K562 (cell line): ENCODE data around the gene DNASE1L1. TPM values are rescaled to one million over a fixed set of nuclear protein-coding genes. Genes with fewer than 3 reads are reported as not detected.
A peak's percentile ranks its signal among the peaks of the same experiment; 100 is the strongest.

Experiments used
- ATAC-seq: fragments of 200-7000 bp; cut with Tn5 transposase; 3 replicates; pipeline ENCODE4 v1.9.1; 2020; ENCODE audit warnings: moderate library complexity
- BruUV-seq: library from RNA; stranded (reverse); fragments of 400-500 nt; replicated peaks from 2 replicates; lab custom pipeline; 2021; lab: Mats Ljungman, UMichigan
- CTCF ChIA-PET: fragments of 300-600 bp; formaldehyde crosslinking; extraction: SDS; loops from one replicate; lab custom pipeline; 2021; ENCODE audit warnings: low intra/inter-chr PET ratio; lab: Yijun Ruan, JAX
- POLR2A ChIA-PET: fragments of 300-600, 350-650 bp; sonication (Branson Sonifier 250); formaldehyde crosslinking; extraction: SDS; loops from one replicate; lab custom pipeline; 2021; ENCODE audit warnings: antibody characterized with exemption, inconsistent platforms; lab: Yijun Ruan, JAX
- DNase-seq, 4 experiments: peaks; one replicate each; pipeline versions ENCODE4 v3.0.0 to v3.0.0-alpha.2; 2011 to 2018; ENCODE audit warnings: low spot score in 3 of 4, mixed read lengths in 3 of 4; ENCODE audit errors: extremely low read depth in 1 of 4
- FAIRE-seq: peaks from 2 replicates; lab custom pipeline; 2011; peaks lifted over from hg19 to GRCh38; lab: Jason Lieb, UNC
- H2AFZ ChIP-seq: 2 replicates; pipeline ENCODE4 v1.6.0; 2011; ENCODE audit warnings: low read depth, low read length, control low read depth, inconsistent platforms
- H3K27ac ChIP-seq: fragments of 200-600 bp; 3 replicates; pipeline ENCODE4 v1.8.0; 2011; ENCODE audit warnings: low read depth, mild to moderate bottlenecking, control low read depth, inconsistent platforms, low read length, moderate library complexity, mixed read lengths; ENCODE audit errors: extremely low read depth
- H3K27me3 ChIP-seq, 2 experiments: fragments of 300-600 bp in 1 of 2; 2 replicates in 1 of 2; 3 replicates in 1 of 2; pipeline versions ENCODE4 v1.6.0 to v1.8.0; 2011; ENCODE audit warnings: inconsistent platforms in 2 of 2, low read length in 2 of 2, mild to moderate bottlenecking in 1 of 2, mixed read lengths in 1 of 2, moderate library complexity in 1 of 2; ENCODE audit not compliant: control insufficient read depth in 2 of 2, insufficient read depth in 2 of 2
- H3K36me3 ChIP-seq: fragments of 300-600 bp; 3 replicates; pipeline ENCODE4 v1.8.0; 2011; ENCODE audit warnings: mild to moderate bottlenecking, low read length, inconsistent platforms; ENCODE audit not compliant: control insufficient read depth, insufficient read depth
- H3K4me1 ChIP-seq, 2 experiments: fragments of 200-600 bp in 1 of 2; replicated peaks in 1 of 2; 2 replicates in 1 of 2; 3 replicates in 1 of 2; pipeline versions ENCODE4 v1.5.1 to v1.8.0; 2011; ENCODE audit warnings: inconsistent platforms in 2 of 2, low read length in 2 of 2, mild to moderate bottlenecking in 1 of 2, mixed read lengths in 1 of 2, moderate library complexity in 1 of 2; ENCODE audit not compliant: control insufficient read depth in 2 of 2, insufficient read depth in 2 of 2
- H3K4me2 ChIP-seq: 2 replicates; pipeline ENCODE4 v1.6.1; 2011; ENCODE audit warnings: low read length, control low read depth, inconsistent platforms, mixed read lengths; ENCODE audit not compliant: insufficient read depth
- H3K4me3 ChIP-seq: fragments of 200-600 bp; sonication (generic), shearing (Covaris generic); 2 replicates; pipeline ENCODE4 v1.5.1; 2016; ENCODE audit warnings: control low read depth, inconsistent platforms
- H3K79me2 ChIP-seq: fragments of 200-600 bp; 3 replicates; pipeline ENCODE4 v1.8.0; 2011; ENCODE audit warnings: low read length, inconsistent platforms; ENCODE audit not compliant: control insufficient read depth, insufficient read depth
- H3K9ac ChIP-seq, 2 experiments: 2 replicates each; pipeline versions ENCODE4 v1.6.0 to v1.6.1; 2011; ENCODE audit warnings: low read depth in 2 of 2, low read length in 2 of 2, control low read depth in 1 of 2, inconsistent platforms in 1 of 2, mild to moderate bottlenecking in 1 of 2, mixed read lengths in 1 of 2; ENCODE audit not compliant: insufficient read depth in 1 of 2
- H3K9me1 ChIP-seq: one replicate; pipeline ENCODE4 v1.6.0; 2011; ENCODE audit warnings: inconsistent platforms, mild to moderate bottlenecking, low read length, moderate library complexity; ENCODE audit not compliant: control insufficient read depth, insufficient read depth
- H3K9me3 ChIP-seq: replicated peaks from 2 replicates; pipeline ENCODE4 v1.5.1; 2011; ENCODE audit warnings: low read depth, low read length, inconsistent platforms; ENCODE audit not compliant: control insufficient read depth, insufficient read depth
- H4K20me1 ChIP-seq: replicated peaks from 2 replicates; pipeline ENCODE4 v1.6.1; 2011; ENCODE audit warnings: low read length, inconsistent platforms, mixed read lengths; ENCODE audit not compliant: control insufficient read depth, insufficient read depth
- ATF4 ChIP-seq: fragments of 450-650 bp; formaldehyde crosslinking; IDR thresholded peaks from 2 replicates; pipeline ENCODE4 v1.4.0; 2022; ENCODE audit warnings: mild to moderate bottlenecking, moderate library complexity
- CBFA2T3 ChIP-seq: fragments of 450-650 bp; IDR thresholded peaks from 2 replicates; pipeline ENCODE4 v1.6.1; 2017
- E2F4 ChIP-seq: sonication (generic); formaldehyde crosslinking; IDR thresholded peaks from 2 replicates; pipeline ENCODE4 v1.8.0; 2022; ENCODE audit warnings: mild to moderate bottlenecking, low read depth, missing genetic modification reagents
- E2F5 ChIP-seq: sonication (generic); formaldehyde crosslinking; IDR thresholded peaks from 2 replicates; pipeline ENCODE4 v1.8.0; 2022; ENCODE audit warnings: mild to moderate bottlenecking, missing genetic modification reagents
- EHMT2 ChIP-seq: fragments of 450-650 bp; IDR thresholded peaks from 2 replicates; pipeline ENCODE4 v1.6.1; 2018; ENCODE audit warnings: antibody characterized with exemption
- FOSL1 ChIP-seq: fragments of 200-800 bp; sonication (Bioruptor generic); conservative IDR thresholded peaks from 2 replicates; pipeline ENCODE4 v1.6.1; 2016; ENCODE audit warnings: missing genetic modification characterization, missing compliant biosample characterization
- GMEB1 ChIP-seq: fragments of 250-450 bp; sonication (Bioruptor Pico); IDR thresholded peaks from 2 replicates; pipeline ENCODE4 v1.4.0; 2020; ENCODE audit warnings: mild to moderate bottlenecking
- MXI1 ChIP-seq: IDR thresholded peaks from 2 replicates; pipeline ENCODE4 v1.6.1; 2011; ENCODE audit warnings: low read depth, mild to moderate bottlenecking, improper control_type of control experiment, low read length
- POLR2G ChIP-seq: fragments of 200-400 bp; formaldehyde crosslinking; IDR thresholded peaks from 2 replicates; pipeline ENCODE4 v1.6.1; 2017; ENCODE audit warnings: low read depth, mild to moderate bottlenecking, antibody characterized with exemption, low read length, moderate library complexity
- PTRF ChIP-seq: fragments of 450-650 bp; IDR thresholded peaks from 2 replicates; pipeline ENCODE4 v1.6.1; 2016; ENCODE audit warnings: mild to moderate bottlenecking, missing genetic modification characterization, missing compliant biosample characterization
- RBFOX2 ChIP-seq: fragments of 200-400 bp; formaldehyde crosslinking; IDR thresholded peaks from 2 replicates; pipeline ENCODE4 v1.6.1; 2017; ENCODE audit warnings: low read depth, mild to moderate bottlenecking, low read length, moderate library complexity
- SAP30 ChIP-seq: fragments of 200-600 bp; sonication (generic); IDR thresholded peaks from 2 replicates; pipeline ENCODE4 v1.6.1; 2012; ENCODE audit warnings: borderline replicate concordance, low read depth, mild to moderate bottlenecking, moderate library complexity, low read length, control low read depth, inconsistent platforms; ENCODE audit not compliant: insufficient read depth, poor library complexity, severe bottlenecking
- SIN3B ChIP-seq: fragments of 450-650 bp; IDR thresholded peaks from 2 replicates; pipeline ENCODE4 v1.6.1; 2017; ENCODE audit warnings: low read depth, mild to moderate bottlenecking, moderate library complexity
- TCF7 ChIP-seq: sonication (generic); IDR thresholded peaks from 2 replicates; pipeline ENCODE4 v1.6.1; 2016; ENCODE audit warnings: antibody characterized with exemption, borderline replicate concordance
- TFAM ChIP-seq: fragments of 250-450 bp; sonication (Bioruptor Pico); conservative IDR thresholded peaks from 2 replicates; pipeline ENCODE4 v1.5.0; 2021; ENCODE audit warnings: mild to moderate bottlenecking, moderate library complexity
- ZFX ChIP-seq: sonication (generic); formaldehyde crosslinking; IDR thresholded peaks from 2 replicates; pipeline ENCODE4 v1.8.0; 2022; ENCODE audit warnings: mild to moderate bottlenecking, missing genetic modification reagents, moderate library complexity
- ZNF133 ChIP-seq: fragments of 250-450 bp; sonication (Bioruptor Pico); IDR thresholded peaks from 2 replicates; pipeline ENCODE4 v1.4.0; 2020; ENCODE audit warnings: mild to moderate bottlenecking
- ZNF583 ChIP-seq: fragments of 250-450 bp; sonication (Bioruptor Pico); IDR thresholded peaks from 2 replicates; pipeline ENCODE4 v1.4.0; 2020
- ZNF589 ChIP-seq: fragments of 200-800 bp; sonication (Bioruptor generic); IDR thresholded peaks from 2 replicates; pipeline ENCODE4 v1.6.1; 2016; ENCODE audit warnings: low read depth, missing genetic modification characterization, missing compliant biosample characterization
- WGBS: fragments of 100-300 bp; shearing (Covaris generic); methylation state at CpG from one replicate; pipeline ENCODE4 v1.1.6; 2016; ENCODE audit warnings: low coverage, mixed read lengths; ENCODE audit not compliant: insufficient coverage; ENCODE audit errors: missing lambda C conversion rate; 5-methylcytosine and 5-hydroxymethylcytosine counted together
- in situ Hi-C: fragments of 300-500 bp; cut with MboI; formaldehyde crosslinking; loops from 4 replicates; pipeline ENCODE4 v1.15.0; 2018; ENCODE audit warnings: inconsistent platforms, mixed read lengths
- intact Hi-C: fragments of 100-400 bp; cut with micrococcal nuclease; formaldehyde crosslinking; loops from 2 replicates; pipeline ENCODE4 v1.14.2; 2022
- polyA plus RNA-seq, 8 experiments: library from polyadenylated mRNA; depleted of rRNA in 4 of 8; stranded (reverse) in 5 of 8; unstranded in 3 of 8; fragments of >200 nt; fragmentation: Nextera tagmentation in 2 of 8; fragmentation: Illumina TruSeq in 1 of 8; extraction: Ambion mirVana in 2 of 8; extraction: Trizol in 1 of 8; gene quantifications; 2 replicates each; pipeline versions ENCODE4 v1.2.1 to v1.2.3, GENCODE V29; 2011 to 2014; ENCODE audit warnings: inconsistent platforms in 1 of 8, missing spikeins in 1 of 8
- total RNA-seq, 7 experiments: library from RNA; depleted of rRNA in 6 of 7; stranded (reverse); fragments of >200 nt in 6 of 7; fragmentation: Illumina TruSeq in 2 of 7; extraction: Trizol in 2 of 7; gene quantifications; 2 replicates each; pipeline versions ENCODE4 v1.2.1 to v1.2.3, GENCODE V29; 2011 to 2021; ENCODE audit warnings: low replicate concordance in 1 of 7

DNASE1L1 gene
- total and polyA plus RNA-seq, 9 of the 15 experiments (the other 6 are each of a cell fraction or from before 2014, with no cell fraction given) = 0.73 to 12.6 (median 7.9) TPM

- no TSS peak for BruUV-seq
- peaks cover 94% of the 10 kb centered on the region; the same call in 2 of the 3 replicates for H3K36me3 ChIP-seq
- ChIA-PET POLR2A (interaction anchor here (0.6 to 1.5 kb wide), 7 partner anchors 9 to 36 kb away, joined by 3 to 4 read pairs (median 3); partner anchors contain the start of gene RPL10), CTCF (no interaction called here)
- 90% methylated on average over 20 of the region's 30 CpGs for WGBS
- no peaks in the 10 kb centered on the region; the same call in 1 of the 2 replicates for H4K20me1 ChIP-seq
- no peak overlapping the region for H3K4me3 ChIP-seq
- 0 out of 4 replicates have a peak overlapping the region, but pooled peaks of 1 of the 2 experiments have one; percentile 14 for H3K9ac ChIP-seq
- H3K27ac ChIP-seq = no peak overlapping the region
- in situ Hi-C loops = no loop called here
- ATAC-seq (no peak), FAIRE-seq (no peak), DNase-seq (no peak)
- H3K4me2 ChIP-seq = no peak overlapping the region
- H3K9me1 ChIP-seq = no peaks in the 10 kb centered on the region
- H2AFZ ChIP-seq = no peak overlapping the region
- H3K79me2 ChIP-seq = peaks cover 22% of the 10 kb centered on the region
- no peaks in the 10 kb centered on the region for H3K27me3 ChIP-seq
- peaks cover 0 to 32% of the 10 kb centered on the region in 2 experiments; a peak in 2 of 5 replicates for H3K4me1 ChIP-seq
- H3K9me3 ChIP-seq = no peaks in the 10 kb centered on the region
- intact Hi-C loops = no loop called here
- TF ChIP-seq ZNF133 = no peak
- no peak for TF ChIP-seq TFAM
- TF ChIP-seq CBFA2T3 = no peak
- no peak for TF ChIP-seq SAP30
- no peak for TF ChIP-seq ATF4
- TF ChIP-seq RBFOX2 = peak; percentile 66; the same call in 1 of the 2 replicates
- no peak for TF ChIP-seq ZNF583 (CRISPR knock-in tag)
- no peak for TF ChIP-seq E2F4
- no peak for TF ChIP-seq PTRF (tag)
- no peak for TF ChIP-seq TCF7
- TF ChIP-seq POLR2G = peak; percentile 69
- no peak for TF ChIP-seq FOSL1 (tag)
- no peak for TF ChIP-seq SIN3B
- no peak for TF ChIP-seq GMEB1
- no peak for TF ChIP-seq MXI1
- no peak for TF ChIP-seq ZFX (CRISPR knock-in tag)
- no peak for TF ChIP-seq ZNF589 (CRISPR knock-in tag)
- no peak for TF ChIP-seq EHMT2
- TF ChIP-seq E2F5 (CRISPR knock-in tag) = no peak
These were observed 46.8 kb downstream of the DNASE1L1 start for GRCh38 chrX:154362085-154362742.
